GM12865 (cell line): ENCODE data around the gene TMEM181.
"Not testable (repeated sequence)": the region's sequence is repeated elsewhere in the genome, so short reads cannot be mapped to it uniquely, and the experiment has no call there.

Experiments
- DNase-seq: peaks from one replicate; pipeline ENCODE4 v3.0.0; 2010; ENCODE audit warnings: low read depth
- H3K4me3 ChIP-seq: 2 replicates; pipeline ENCODE4 v1.5.1; 2011; ENCODE audit warnings: mild to moderate bottlenecking, low read depth, low read length, control low read depth
- TF ChIP-seq, protein P1 (sequence below): IDR thresholded peaks from 2 replicates; pipeline ENCODE4 v1.5.1; 2011; ENCODE audit warnings: low read length, control low read depth, low read depth, inconsistent platforms; ENCODE audit not compliant: insufficient read depth; ENCODE audit errors: missing control alignments

TMEM181 gene

DNA sequence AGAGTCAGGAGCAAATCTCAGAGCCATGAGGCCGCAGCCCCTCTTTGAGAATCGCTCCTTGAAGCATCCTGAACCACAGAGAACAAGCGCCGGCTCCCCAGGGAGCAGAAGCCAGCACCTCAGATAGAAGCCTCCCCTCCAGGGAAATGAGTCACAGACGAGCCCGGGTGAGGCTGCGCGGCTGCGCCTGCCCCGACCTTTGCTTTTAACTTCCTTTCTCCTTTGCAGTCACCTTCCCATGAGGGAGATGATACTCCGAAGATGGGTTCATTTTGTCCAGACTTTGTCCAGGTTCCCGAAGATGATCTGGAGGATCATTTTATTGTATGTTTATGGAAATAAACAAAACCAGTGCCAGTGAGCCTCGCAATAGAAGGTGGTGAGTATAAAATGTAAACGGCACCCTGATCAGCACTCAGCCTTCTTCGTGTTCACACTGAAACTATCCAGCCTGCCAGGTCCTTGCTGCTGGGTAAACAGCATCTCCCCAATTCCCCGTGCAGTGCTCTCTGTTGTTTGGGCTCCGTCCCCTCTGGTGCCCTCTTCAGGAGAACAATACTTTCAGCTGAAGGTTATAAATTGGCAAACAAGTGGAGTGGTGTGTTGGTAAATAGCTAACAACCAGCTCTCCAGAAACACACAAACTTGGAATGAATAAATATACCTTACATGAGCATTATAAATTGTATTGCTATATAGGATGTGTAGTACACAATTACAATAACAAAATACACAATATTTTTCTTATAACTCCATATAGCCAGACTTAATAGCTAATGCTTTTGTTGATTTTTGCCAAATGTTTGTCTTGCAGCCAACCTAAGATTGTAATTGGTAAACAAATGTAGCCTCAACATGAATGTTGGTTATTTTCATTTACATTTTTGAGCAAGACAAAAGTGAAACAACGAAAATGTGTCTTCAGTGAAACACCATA, 41.4 kb upstream of the TMEM181 start:
- peak overlapping the region; percentile 61 for H3K4me3 ChIP-seq
- DNase-seq, result peak; percentile 93
- TF ChIP-seq, protein P1, sequence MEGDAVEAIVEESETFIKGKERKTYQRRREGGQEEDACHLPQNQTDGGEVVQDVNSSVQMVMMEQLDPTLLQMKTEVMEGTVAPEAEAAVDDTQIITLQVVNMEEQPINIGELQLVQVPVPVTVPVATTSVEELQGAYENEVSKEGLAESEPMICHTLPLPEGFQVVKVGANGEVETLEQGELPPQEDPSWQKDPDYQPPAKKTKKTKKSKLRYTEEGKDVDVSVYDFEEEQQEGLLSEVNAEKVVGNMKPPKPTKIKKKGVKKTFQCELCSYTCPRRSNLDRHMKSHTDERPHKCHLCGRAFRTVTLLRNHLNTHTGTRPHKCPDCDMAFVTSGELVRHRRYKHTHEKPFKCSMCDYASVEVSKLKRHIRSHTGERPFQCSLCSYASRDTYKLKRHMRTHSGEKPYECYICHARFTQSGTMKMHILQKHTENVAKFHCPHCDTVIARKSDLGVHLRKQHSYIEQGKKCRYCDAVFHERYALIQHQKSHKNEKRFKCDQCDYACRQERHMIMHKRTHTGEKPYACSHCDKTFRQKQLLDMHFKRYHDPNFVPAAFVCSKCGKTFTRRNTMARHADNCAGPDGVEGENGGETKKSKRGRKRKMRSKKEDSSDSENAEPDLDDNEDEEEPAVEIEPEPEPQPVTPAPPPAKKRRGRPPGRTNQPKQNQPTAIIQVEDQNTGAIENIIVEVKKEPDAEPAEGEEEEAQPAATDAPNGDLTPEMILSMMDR, result peak; percentile 68

- DNase-seq, result no peak
- TF ChIP-seq, protein P1, result no peak
- H3K4me3 ChIP-seq, result peak overlapping the region; percentile 61
Measured at GRCh38 chr6:158519300-158519699, 40.6 kb upstream of the TMEM181 start.

GRCh38 chr6:158519761-158520160, 40.1 kb upstream of the TMEM181 start:
- no peak overlapping the region for H3K4me3 ChIP-seq
- TF ChIP-seq, protein P1, result no peak
- DNase-seq, result no peak

DNA sequence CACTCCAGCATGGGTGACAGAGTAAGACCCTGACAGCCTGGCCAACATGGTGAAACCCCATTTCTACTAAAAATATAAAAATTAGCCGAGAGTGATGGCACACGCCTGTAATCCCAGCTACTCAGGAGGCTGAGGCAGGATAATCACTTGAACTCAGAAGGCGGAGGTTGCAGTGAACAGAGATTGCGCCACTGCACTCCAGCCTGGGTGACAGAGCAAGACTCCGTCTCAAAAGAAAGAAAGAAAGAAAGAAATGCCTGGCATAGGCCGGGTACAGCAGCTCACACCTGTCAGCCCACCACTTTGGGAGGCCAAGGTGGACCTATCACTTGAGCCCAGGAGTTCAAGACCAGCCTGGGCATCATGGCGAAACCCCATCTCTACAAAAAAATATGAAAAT, 38.9 kb upstream of the TMEM181 start:
- H3K4me3 ChIP-seq, DNase-seq: not testable (repeated sequence)

DNA sequence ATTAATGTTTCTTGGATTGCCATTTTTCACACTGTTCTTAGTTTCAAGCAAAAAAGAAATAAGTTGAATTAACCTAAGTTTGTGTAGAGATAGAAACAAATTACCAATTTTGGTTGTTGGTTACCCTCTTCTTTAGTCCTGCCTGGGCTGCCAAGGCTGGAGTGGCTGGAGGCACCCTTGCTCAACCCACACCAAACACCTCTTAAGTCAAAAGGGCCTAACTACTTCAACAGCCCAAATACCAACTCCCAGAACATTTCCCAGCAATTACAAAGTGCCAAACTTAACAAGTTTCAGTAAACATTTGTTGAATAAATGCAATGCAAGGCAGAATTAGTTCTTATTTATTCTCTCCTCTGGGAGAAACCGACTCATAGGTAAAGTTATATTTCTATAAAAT, 38.1 kb upstream of the TMEM181 start:
- no peak overlapping the region for H3K4me3 ChIP-seq
- DNase-seq, result no peak
- TF ChIP-seq, protein P1, result no peak

DNA sequence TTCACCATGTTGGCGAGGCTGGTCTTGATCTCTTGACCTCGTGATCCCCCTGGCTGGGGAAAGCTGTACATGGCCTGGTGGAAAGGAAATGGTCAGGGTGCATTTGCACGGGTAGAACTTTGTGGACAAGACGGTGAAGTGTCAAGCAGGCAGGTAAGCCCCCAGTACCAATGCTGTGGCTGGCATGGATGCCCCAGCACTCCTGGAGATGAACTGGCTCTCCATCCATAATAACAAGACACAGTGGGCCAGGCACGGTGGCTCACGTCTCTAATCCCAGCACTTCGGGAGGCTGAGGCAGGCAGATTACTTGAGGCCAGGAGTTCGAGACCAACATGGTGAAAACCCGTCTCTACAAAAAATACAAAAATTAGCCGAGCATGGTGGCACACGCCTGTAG, 37.3 kb upstream of the TMEM181 start:
- DNase-seq, result no peak
- TF ChIP-seq, protein P1, result no peak
- no peak overlapping the region for H3K4me3 ChIP-seq

DNA sequence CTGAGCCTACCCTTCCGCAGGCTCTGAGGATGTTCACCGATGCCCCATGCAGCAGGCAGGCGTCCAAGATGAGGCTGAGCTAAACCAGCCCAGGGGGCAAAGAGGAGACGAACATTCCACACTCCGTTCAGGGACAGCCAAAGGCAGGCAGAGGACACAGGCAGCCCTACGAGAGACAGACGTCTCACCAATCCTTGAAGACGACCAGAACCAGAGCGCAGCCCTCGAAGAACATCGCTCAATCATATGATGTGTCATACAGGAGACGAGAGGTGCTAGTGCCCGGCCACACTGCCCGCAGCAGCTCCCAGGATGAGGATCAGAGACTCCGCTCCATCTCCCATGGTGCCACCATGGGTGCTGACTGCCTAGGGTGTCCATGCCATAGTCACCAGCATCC, 35.6 kb upstream of the TMEM181 start:
- H3K4me3 ChIP-seq, result no peak overlapping the region
- TF ChIP-seq, protein P1, result no peak
- DNase-seq, result no peak

GRCh38 chr6:158527858-158528257, 32.0 kb upstream of the TMEM181 start:
- not testable (repeated sequence) for H3K4me3 ChIP-seq, DNase-seq
